ENCODE results near the gene LRPAP1. TPM values are rescaled to one million over a fixed set of nuclear protein-coding genes. Genes with fewer than 3 reads are reported as not detected.

Gene LRPAP1
- total and polyA plus RNA-seq, 2 experiments from 2014 or later: 191 to 299 TPM

GRCh38 chr4:3477750-3478430, 54.3 kb downstream of the LRPAP1 start:
- H3K36me3 ChIP-seq (replicated peaks; ENCODE audit: insufficient read depth, low read depth): no peaks in the 10 kb centered on the region
- peaks cover 4% of the 10 kb centered on the region for H3K27me3 ChIP-seq
- no peak overlapping the region for H3K4me3 ChIP-seq
- no peak overlapping the region for H2AFZ ChIP-seq
- H4K20me1 ChIP-seq (ENCODE audit: insufficient read depth, poor library complexity, severe bottlenecking): no peaks in the 10 kb centered on the region
- TF ChIP-seq EZH2 (IDR thresholded peaks at IDR 0.05; ENCODE audit: borderline replicate concordance): no peak
- no peak for TF ChIP-seq EZH2phosphoT487 (IDR thresholded peaks at IDR 0.05; ENCODE audit: low read depth, severe bottlenecking, unreplicated experiment)
- TF ChIP-seq CTCF (IDR thresholded peaks at IDR 0.05; ENCODE audit: poor library complexity): no peak
- no peaks in the 10 kb centered on the region for H3K4me1 ChIP-seq (ENCODE audit: insufficient read depth)
- no peak for DNase-seq (ENCODE audit: low spot score)
- no peaks in the 10 kb centered on the region for H3K79me2 ChIP-seq
- no peak overlapping the region for H3K27ac ChIP-seq
- WGBS (ENCODE audit: low lambda C conversion rate, missing lambda C conversion rate): 55% methylated on average over 17 of the region's 23 CpGs
- no peaks in the 10 kb centered on the region for H3K9me3 ChIP-seq (ENCODE audit: low read depth)
- H3K4me2 ChIP-seq: no peak overlapping the region
- H3K9me2 ChIP-seq (replicated peaks; ENCODE audit: insufficient read depth): no peaks in the 10 kb centered on the region

GRCh38 chr4:3476936-3477749, 55.1 kb downstream of the LRPAP1 start:
- no peak overlapping the region for H2AFZ ChIP-seq
- H3K27me3 ChIP-seq: peaks cover 4% of the 10 kb centered on the region
- no peaks in the 10 kb centered on the region for H3K4me1 ChIP-seq (ENCODE audit: insufficient read depth)
- H3K79me2 ChIP-seq: no peaks in the 10 kb centered on the region
- H3K4me2 ChIP-seq: no peak overlapping the region
- TF ChIP-seq CTCF (IDR thresholded peaks at IDR 0.05; ENCODE audit: poor library complexity): no peak
- no peak for TF ChIP-seq EZH2 (IDR thresholded peaks at IDR 0.05; ENCODE audit: borderline replicate concordance)
- TF ChIP-seq EZH2phosphoT487 (IDR thresholded peaks at IDR 0.05; ENCODE audit: low read depth, severe bottlenecking, unreplicated experiment): no peak
- WGBS (ENCODE audit: low lambda C conversion rate, missing lambda C conversion rate): 95% methylated on average over 25 of the region's 27 CpGs
- H3K36me3 ChIP-seq (replicated peaks; ENCODE audit: insufficient read depth, low read depth): no peaks in the 10 kb centered on the region
- no peak overlapping the region for H3K27ac ChIP-seq
- H3K9me2 ChIP-seq (replicated peaks; ENCODE audit: insufficient read depth): no peaks in the 10 kb centered on the region
- H4K20me1 ChIP-seq (ENCODE audit: insufficient read depth, poor library complexity, severe bottlenecking): no peaks in the 10 kb centered on the region
- H3K9me3 ChIP-seq (ENCODE audit: low read depth): no peaks in the 10 kb centered on the region
- DNase-seq (ENCODE audit: low spot score): no peak
- no peak overlapping the region for H3K4me3 ChIP-seq

GRCh38 chr4:3476341-3476747, 55.9 kb downstream of the LRPAP1 start:
- WGBS (ENCODE audit: low lambda C conversion rate, missing lambda C conversion rate): 92% methylated on average over 22 of the region's 22 CpGs
- no peak for TF ChIP-seq EZH2 (IDR thresholded peaks at IDR 0.05; ENCODE audit: borderline replicate concordance)
- no peak for TF ChIP-seq CTCF (IDR thresholded peaks at IDR 0.05; ENCODE audit: poor library complexity)
- no peak for TF ChIP-seq EZH2phosphoT487 (IDR thresholded peaks at IDR 0.05; ENCODE audit: low read depth, severe bottlenecking, unreplicated experiment)

More at GRCh38 chr4:3476341-3476747, 55.9 kb downstream of the LRPAP1 start:
- no peaks in the 10 kb centered on the region for H3K36me3 ChIP-seq (replicated peaks; ENCODE audit: insufficient read depth, low read depth)
- H3K27ac ChIP-seq: no peak overlapping the region
- no peak overlapping the region for H3K4me2 ChIP-seq
- H3K79me2 ChIP-seq: no peaks in the 10 kb centered on the region
- no peaks in the 10 kb centered on the region for H4K20me1 ChIP-seq (ENCODE audit: insufficient read depth, poor library complexity, severe bottlenecking)
- H2AFZ ChIP-seq: no peak overlapping the region
- no peaks in the 10 kb centered on the region for H3K9me2 ChIP-seq (replicated peaks; ENCODE audit: insufficient read depth)
- H3K4me3 ChIP-seq: no peak overlapping the region
- H3K27me3 ChIP-seq: peaks cover 7% of the 10 kb centered on the region
- DNase-seq (ENCODE audit: low spot score): no peak
- H3K9me3 ChIP-seq (ENCODE audit: low read depth): no peaks in the 10 kb centered on the region
- no peaks in the 10 kb centered on the region for H3K4me1 ChIP-seq (ENCODE audit: insufficient read depth)
